Endothelial cell of umbilical vein (primary cell): ENCODE results near the gene CDCP2. TPM values are rescaled to one million over a fixed set of nuclear protein-coding genes. Genes with fewer than 3 reads are reported as not detected.

Source experiments
- BruUV-seq: library from RNA; stranded (reverse); fragments of 400-500 nt; replicated peaks from 2 replicates; lab custom pipeline; 2021; lab: Mats Ljungman, UMichigan
- CTCF ChIA-PET: fragments of 300-600, 350-600 bp; sonication (Branson Sonifier 250); formaldehyde crosslinking; loops from one replicate; lab custom pipeline; 2021; ENCODE audit warnings: antibody characterized with exemption, inconsistent platforms; lab: Charles Lee
- POLR2A ChIA-PET: fragments of 300-600, 350-600 bp; sonication (Branson Sonifier 250); formaldehyde crosslinking; loops from one replicate; lab custom pipeline; 2021; ENCODE audit warnings: antibody characterized with exemption, inconsistent platforms; lab: Charles Lee
- DNase-seq: peaks from one replicate; pipeline ENCODE4 v3.0.0-alpha.2; 2011; ENCODE audit warnings: low read depth, low spot score
- FAIRE-seq: peaks from 2 replicates; lab custom pipeline; 2011; peaks lifted over from hg19 to GRCh38; lab: Jason Lieb, UNC
- H2AFZ ChIP-seq: 2 replicates; pipeline ENCODE4 v1.6.0; 2012; ENCODE audit warnings: low read depth, low read length, control low read depth, inconsistent platforms
- H3K27ac ChIP-seq: 2 replicates; pipeline ENCODE4 v1.5.1; 2011; ENCODE audit warnings: low read depth, mild to moderate bottlenecking, control low read depth, low read length, moderate library complexity; ENCODE audit not compliant: insufficient read depth
- H3K27me3 ChIP-seq, 2 experiments: 2 replicates each; pipeline versions ENCODE4 v1.6.0 to v1.6.1; 2011; ENCODE audit warnings: low read length in 2 of 2, mixed read lengths in 1 of 2; ENCODE audit not compliant: control insufficient read depth in 2 of 2, insufficient read depth in 2 of 2
- H3K36me3 ChIP-seq, 2 experiments: 2 replicates in 1 of 2; 3 replicates in 1 of 2; pipeline ENCODE4 v1.5.1; 2011; ENCODE audit warnings: low read length in 2 of 2, mild to moderate bottlenecking in 1 of 2, moderate library complexity in 1 of 2; ENCODE audit not compliant: control insufficient read depth in 2 of 2, insufficient read depth in 2 of 2; ENCODE audit errors: extremely low read depth in 1 of 2
- H3K4me1 ChIP-seq: 3 replicates; pipeline ENCODE4 v1.5.1; 2011; ENCODE audit warnings: mild to moderate bottlenecking, low read length; ENCODE audit not compliant: control insufficient read depth, insufficient read depth; ENCODE audit errors: extremely low read depth
- H3K4me2 ChIP-seq: 2 replicates; pipeline ENCODE4 v1.6.1; 2011; ENCODE audit warnings: low read length, control low read depth, mixed read lengths; ENCODE audit not compliant: insufficient read depth
- H3K4me3 ChIP-seq, 3 experiments: fragments of 200-600 bp in 1 of 3; sonication (generic), shearing (Covaris generic) in 1 of 3; replicated peaks in 1 of 3; 2 replicates each; pipeline ENCODE4 v1.5.1; 2011 to 2016; ENCODE audit warnings: control low read depth in 3 of 3, low read length in 3 of 3, mild to moderate bottlenecking in 2 of 3, inconsistent platforms in 1 of 3, low read depth in 1 of 3, moderate library complexity in 1 of 3; ENCODE audit not compliant: insufficient read depth in 1 of 3
- H3K79me2 ChIP-seq: 2 replicates; pipeline ENCODE4 v1.6.0; 2012; ENCODE audit warnings: low read length, inconsistent platforms; ENCODE audit not compliant: control insufficient read depth, insufficient read depth
- H3K9ac ChIP-seq: replicated peaks from 2 replicates; pipeline ENCODE3; 2011; ENCODE audit warnings: low read length, control low read depth; ENCODE audit not compliant: insufficient read depth; ENCODE audit errors: extremely low read depth
- H3K9me1 ChIP-seq: replicated peaks from 3 replicates; pipeline ENCODE4 v1.6.0; 2011; ENCODE audit warnings: mild to moderate bottlenecking, low read length; ENCODE audit not compliant: control insufficient read depth, insufficient read depth; ENCODE audit errors: extremely low read depth
- H3K9me3 ChIP-seq: replicated peaks from 2 replicates; pipeline ENCODE4 v1.5.1; 2012; ENCODE audit warnings: low read length, inconsistent platforms; ENCODE audit not compliant: control insufficient read depth, insufficient read depth
- H4K20me1 ChIP-seq: replicated peaks from 2 replicates; pipeline ENCODE3; 2011; ENCODE audit warnings: mild to moderate bottlenecking, low read length; ENCODE audit not compliant: control insufficient read depth, insufficient read depth; ENCODE audit errors: extremely low read depth
- POLR2A ChIP-seq: IDR thresholded peaks from 2 replicates; pipeline ENCODE4 v1.6.1; 2012; ENCODE audit warnings: low read depth, mild to moderate bottlenecking, control low read depth, low read length
- POLR2AphosphoS5 ChIP-seq: IDR thresholded peaks from 2 replicates; pipeline ENCODE4 v1.6.1; 2012; ENCODE audit warnings: low read depth, mild to moderate bottlenecking, control low read depth, low read length, moderate library complexity; ENCODE audit not compliant: insufficient read depth
- dilution Hi-C: fragments of 300-500 bp; cut with MboI; formaldehyde crosslinking; loops from one replicate; pipeline ENCODE4 v1.15.0; 2019; ENCODE audit warnings: low sequenced_read_pairs; ENCODE audit not compliant: extremely low pct_ligation_motif_present
- intact Hi-C: fragments of 100-400 bp; cut with micrococcal nuclease; formaldehyde crosslinking; loops from one replicate; pipeline ENCODE4 v1.10.0; 2022
- polyA plus RNA-seq, 4 experiments: library from polyadenylated mRNA; depleted of rRNA in 3 of 4; stranded (reverse) in 3 of 4; unstranded in 1 of 4; fragments of >200 nt; gene quantifications; 2 replicates each; pipeline versions ENCODE4 v1.2.1 to v1.2.3, GENCODE V29; 2011 to 2012; ENCODE audit warnings: missing spikeins in 1 of 4
- total RNA-seq: library from RNA; stranded (reverse); gene quantifications from 2 replicates; pipeline ENCODE4 v1.2.3, GENCODE V29; 2021
- TF ChIP-seq, protein P1 (sequence below), 2 donors: IDR thresholded peaks; 1 replicate in 1 of 2; 2 replicates in 1 of 2; pipeline ENCODE4 v1.5.1; 2011; ENCODE audit warnings: low read length in 2 of 2, mild to moderate bottlenecking in 2 of 2, moderate library complexity in 2 of 2, control low read depth in 1 of 2, inconsistent platforms in 1 of 2, low read depth in 1 of 2; ENCODE audit not compliant: insufficient read depth in 1 of 2; ENCODE audit errors: extremely low read depth in 1 of 2

CDCP2 gene
- total and polyA plus RNA-seq, 2 donors (not counting 3 experiments of a cell fraction or from before 2014, with no cell fraction given), result 0.10 TPM; not detected in 1

DNA sequence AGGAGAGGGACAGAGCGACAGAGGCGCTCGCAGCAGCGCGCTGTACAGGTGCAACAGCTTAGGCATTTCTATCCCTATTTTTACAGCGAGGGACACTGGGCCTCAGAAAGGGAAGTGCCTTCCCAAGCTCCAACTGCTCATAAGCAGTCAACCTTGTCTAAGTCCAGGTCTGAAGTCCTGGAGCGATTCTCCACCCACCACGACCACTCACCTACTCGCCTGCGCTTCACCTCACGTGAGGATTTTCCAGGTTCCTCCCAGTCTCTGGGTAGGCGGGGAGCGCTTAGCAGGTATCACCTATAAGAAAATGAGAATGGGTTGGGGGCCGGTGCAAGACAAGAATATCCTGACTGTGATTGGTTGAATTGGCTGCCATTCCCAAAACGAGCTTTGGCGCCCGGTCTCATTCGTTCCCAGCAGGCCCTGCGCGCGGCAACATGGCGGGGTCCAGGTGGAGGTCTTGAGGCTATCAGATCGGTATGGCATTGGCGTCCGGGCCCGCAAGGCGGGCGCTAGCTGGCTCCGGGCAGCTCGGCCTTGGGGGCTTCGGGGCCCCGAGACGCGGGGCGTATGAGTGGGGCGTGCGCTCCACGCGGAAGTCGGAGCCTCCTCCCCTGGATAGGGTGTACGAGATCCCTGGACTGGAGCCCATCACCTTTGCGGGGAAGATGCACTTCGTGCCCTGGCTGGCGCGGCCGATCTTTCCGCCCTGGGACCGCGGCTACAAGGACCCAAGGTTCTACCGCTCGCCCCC is 47.1 kb upstream of the CDCP2 start, which contains the start of the genes CYB5RL and MRPL37:
Gene CYB5RL (minus strand): TSS at position 266 of the 754 bp plus-strand sequence. CDS start 4,414 bp downstream, outside the sequence.
Gene MRPL37 (plus strand): TSS at position 403 of the 754 bp plus-strand sequence. CDS start 77 bp downstream, at position 480.
- Histone ChIP-seq H3K9me3 (no peaks in the 10 kb centered on the region), H3K27me3 (no peaks in the 10 kb centered on the region), H3K27ac (peak within 1 kb of the TSS; percentile 55), H3K4me2 (peak within 1 kb of the TSS; percentile 73), H3K9ac (peak within 1 kb of the TSS; percentile 79), H2AFZ (peak within 1 kb of the TSS; percentile 89), H4K20me1 (no peaks in the 10 kb centered on the region), H3K4me3 (peak within 1 kb of the TSS; percentile 58 to 67 (median 58)), H3K79me2 (peaks cover 28% of the 10 kb centered on the region), H3K4me1 (peaks cover 19% of the 10 kb centered on the region), H3K36me3 (peaks cover 1 to 4% of the 10 kb centered on the region in 2 experiments), H3K9me1 (no peaks in the 10 kb centered on the region)
- DNase-seq (peak; percentile 97), FAIRE-seq (peak; percentile 98)
- TF ChIP-seq, protein P1, sequence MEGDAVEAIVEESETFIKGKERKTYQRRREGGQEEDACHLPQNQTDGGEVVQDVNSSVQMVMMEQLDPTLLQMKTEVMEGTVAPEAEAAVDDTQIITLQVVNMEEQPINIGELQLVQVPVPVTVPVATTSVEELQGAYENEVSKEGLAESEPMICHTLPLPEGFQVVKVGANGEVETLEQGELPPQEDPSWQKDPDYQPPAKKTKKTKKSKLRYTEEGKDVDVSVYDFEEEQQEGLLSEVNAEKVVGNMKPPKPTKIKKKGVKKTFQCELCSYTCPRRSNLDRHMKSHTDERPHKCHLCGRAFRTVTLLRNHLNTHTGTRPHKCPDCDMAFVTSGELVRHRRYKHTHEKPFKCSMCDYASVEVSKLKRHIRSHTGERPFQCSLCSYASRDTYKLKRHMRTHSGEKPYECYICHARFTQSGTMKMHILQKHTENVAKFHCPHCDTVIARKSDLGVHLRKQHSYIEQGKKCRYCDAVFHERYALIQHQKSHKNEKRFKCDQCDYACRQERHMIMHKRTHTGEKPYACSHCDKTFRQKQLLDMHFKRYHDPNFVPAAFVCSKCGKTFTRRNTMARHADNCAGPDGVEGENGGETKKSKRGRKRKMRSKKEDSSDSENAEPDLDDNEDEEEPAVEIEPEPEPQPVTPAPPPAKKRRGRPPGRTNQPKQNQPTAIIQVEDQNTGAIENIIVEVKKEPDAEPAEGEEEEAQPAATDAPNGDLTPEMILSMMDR (IDR thresholded peaks at IDR 0.05; ENCODE audit: extremely low read depth in 1 of 2, insufficient read depth in 1 of 2, low read depth in 1 of 2, low read length in 2 of 2), result no peak
- TF ChIP-seq POLR2AphosphoS5 (peak; percentile 91), POLR2A (peak; percentile 83)
- no TSS peak for BruUV-seq
- ChIA-PET CTCF (interaction anchor here (1.0 to 2.6 kb wide), 12 partner anchors 10 to 300 kb away, joined by 3 to 20 read pairs (median 6); no protein-coding TSS in a partner anchor), POLR2A (no interaction called here)
- dilution Hi-C loops, result no loop called here
- intact Hi-C loops, result loop anchor here (1.0 to 5.0 kb wide), 4 partner anchors 79 to 287 kb away; partner anchors contain the start of genes SSBP3, TCEANC2 and TMEM59
